Upper lobe of left lung (tissue), 4 donors: ENCODE data around the gene TMEM81.

Experiments
- CTCF ChIP-seq, 6 experiments: fragments of 450-650 bp in 4 of 6; fragments of 200-600 bp in 2 of 6; sonication (generic) in 2 of 6; IDR thresholded peaks; one replicate each; pipeline ENCODE4 v1.5.1; 2016 to 2019; ENCODE audit warnings: antibody characterized with exemption in 6 of 6
- EP300 ChIP-seq, 4 donors: sonication (generic); formaldehyde crosslinking; IDR thresholded peaks; one replicate each; pipeline ENCODE4 v1.5.1; 2017; ENCODE audit warnings: antibody characterized with exemption in 4 of 4, control low read depth in 2 of 4
- POLR2A ChIP-seq, 4 donors: fragments of 450-650 bp; IDR thresholded peaks; one replicate each; pipeline ENCODE4 v1.5.1; 2016 to 2017; ENCODE audit warnings: antibody characterized with exemption in 4 of 4, mild to moderate bottlenecking in 2 of 4
- POLR2AphosphoS5 ChIP-seq, 2 donors: sonication (generic); formaldehyde crosslinking; IDR thresholded peaks; one replicate each; pipeline ENCODE4 v1.5.1; 2017; ENCODE audit warnings: antibody characterized with exemption in 2 of 2

- no peak for TF ChIP-seq POLR2A (IDR thresholded peaks at IDR 0.05)
- TF ChIP-seq CTCF (IDR thresholded peaks at IDR 0.05) = no peak
- no peak for TF ChIP-seq POLR2AphosphoS5 (IDR thresholded peaks at IDR 0.05)
- TF ChIP-seq EP300 (IDR thresholded peaks at IDR 0.05) = no peak
Observed at GRCh38 chr1:205038132-205038786, 46.0 kb downstream of the TMEM81 start.
